Transverse colon (tissue), 4 donors: Measurements from ENCODE around the gene FGFBP2. TPM values are rescaled to one million over a fixed set of nuclear protein-coding genes. Genes with fewer than 3 reads are reported as not detected.

ENCODE experiments used
- DNase-seq: peaks from one replicate; pipeline ENCODE4 v3.0.0-alpha.2; 2019
- H3K27ac ChIP-seq, 4 donors: fragments of 200-600 bp; sonication (generic); 2 replicates each; pipeline ENCODE4 v1.5.1; 2016 to 2018; ENCODE audit warnings: inconsistent platforms in 4 of 4
- H3K27me3 ChIP-seq: fragments of 200-600 bp; sonication (generic); 2 replicates; pipeline ENCODE4 v1.5.1; 2017; ENCODE audit warnings: inconsistent platforms
- H3K36me3 ChIP-seq, 4 donors: fragments of 200-600 bp; sonication (generic); 2 replicates each; pipeline ENCODE4 v1.5.1; 2017 to 2019; ENCODE audit warnings: inconsistent platforms in 4 of 4
- H3K4me1 ChIP-seq, 4 donors: fragments of 200-600 bp; sonication (generic); 2 replicates each; pipeline ENCODE4 v1.5.1; 2017 to 2020; ENCODE audit warnings: inconsistent platforms in 4 of 4
- H3K4me3 ChIP-seq, 4 donors: fragments of 200-600 bp; sonication (generic); 1 replicate in 1 of 4; 2 replicates in 3 of 4; pipeline versions ENCODE4 v1.5.1 to v1.6.1; 2017 to 2019; ENCODE audit warnings: inconsistent platforms in 4 of 4
- H3K9me3 ChIP-seq, 2 donors: fragments of 200-600 bp; sonication (generic); 2 replicates each; pipeline ENCODE4 v1.5.1; 2017 to 2019; ENCODE audit warnings: inconsistent platforms in 2 of 2
- EP300 ChIP-seq: sonication (generic); formaldehyde crosslinking; IDR thresholded peaks from one replicate; pipeline ENCODE4 v1.6.1; 2017; ENCODE audit warnings: antibody characterized with exemption, low read depth
- POLR2A ChIP-seq: fragments of 450-650 bp; IDR thresholded peaks from one replicate; pipeline ENCODE4 v1.6.1; 2016; ENCODE audit warnings: antibody characterized with exemption, mild to moderate bottlenecking, moderate library complexity
- POLR2AphosphoS5 ChIP-seq, 3 donors: sonication (generic); formaldehyde crosslinking; IDR thresholded peaks; one replicate each; pipeline ENCODE4 v1.6.1; 2016; ENCODE audit warnings: antibody characterized with exemption in 3 of 3
- WGBS, 2 donors: methylation state at CpG; one replicate each; pipeline ENCODE4 v1.1.5; 2018; ENCODE audit warnings: low coverage in 1 of 2; 5-methylcytosine and 5-hydroxymethylcytosine counted together
- in situ Hi-C, 4 donors: fragments of 200-750 bp; cut with MboI; loops; one replicate each; pipeline versions ENCODE4 v1.15.0 to v1.15.1; 2017; ENCODE audit warnings: low sequenced_read_pairs in 3 of 4, low pct_ligation_motif_present in 1 of 4, low pct_unique_long_range_greater_than_20kb in 1 of 4
- intact Hi-C: fragments of 100-400 bp; cut with DNase I; formaldehyde crosslinking; loops from one replicate; pipeline ENCODE4 v1.15.1; 2023; ENCODE audit warnings: low total_unique reads
- total RNA-seq, 4 donors: library from RNA; depleted of rRNA; stranded (reverse); fragments of >200 nt; gene quantifications; one replicate each; pipeline ENCODE4 v1.1.0, GENCODE V29; 2016
- TF ChIP-seq, protein P1 (sequence below), 5 experiments: fragments of 200-600 bp in 3 of 5; fragments of 450-650 bp in 2 of 5; sonication (generic) in 3 of 5; IDR thresholded peaks; 1 replicate in 2 of 5; 2 replicates in 3 of 5; pipeline ENCODE4 v1.5.1; 2016 to 2017; ENCODE audit warnings: antibody characterized with exemption in 5 of 5, inconsistent platforms in 3 of 5, mild to moderate bottlenecking in 2 of 5, moderate library complexity in 1 of 5

Gene FGFBP2
- total RNA-seq, 4 donors from 2014 or later: 2.2 to 5.6 TPM; not detected in 2

DNA sequence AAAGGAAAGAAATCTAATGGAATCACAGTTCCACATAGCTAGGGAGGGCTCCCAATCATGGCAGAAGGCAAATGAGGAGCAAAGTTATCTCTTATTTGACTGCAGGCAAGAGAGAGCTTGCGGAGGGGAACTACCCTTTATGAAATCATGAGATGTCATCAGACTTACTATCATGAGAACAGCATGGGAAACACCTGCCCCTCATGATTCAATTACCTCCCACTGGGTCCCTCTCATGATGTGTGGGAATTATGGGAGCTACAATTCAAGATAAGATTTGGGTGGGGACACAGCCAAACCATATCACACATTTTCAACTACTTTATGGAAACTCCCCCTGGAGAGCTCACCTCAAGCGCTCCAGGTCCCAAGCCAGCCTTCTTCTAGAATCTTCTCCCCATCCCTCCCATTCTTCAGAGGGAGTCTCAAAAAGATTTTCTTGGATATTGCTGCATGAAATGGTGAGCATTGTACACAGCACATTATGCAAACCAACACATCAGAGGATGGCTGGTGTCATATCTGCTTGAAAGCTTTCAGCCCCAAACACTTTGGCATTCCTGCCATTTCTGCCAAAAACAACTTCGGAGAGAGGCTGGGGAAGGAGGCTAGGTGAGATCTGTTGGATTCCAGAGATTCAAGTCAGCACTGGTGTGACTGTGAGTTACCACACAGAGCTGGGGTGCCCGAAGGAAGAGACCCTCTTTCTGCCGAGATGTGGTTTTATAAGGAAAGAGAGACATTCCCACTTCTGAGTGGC, 31.3 kb downstream of the FGFBP2 start:
- H3K27me3 ChIP-seq: no peaks in the 10 kb centered on the region
- no peak for DNase-seq
- TF ChIP-seq, protein P1, sequence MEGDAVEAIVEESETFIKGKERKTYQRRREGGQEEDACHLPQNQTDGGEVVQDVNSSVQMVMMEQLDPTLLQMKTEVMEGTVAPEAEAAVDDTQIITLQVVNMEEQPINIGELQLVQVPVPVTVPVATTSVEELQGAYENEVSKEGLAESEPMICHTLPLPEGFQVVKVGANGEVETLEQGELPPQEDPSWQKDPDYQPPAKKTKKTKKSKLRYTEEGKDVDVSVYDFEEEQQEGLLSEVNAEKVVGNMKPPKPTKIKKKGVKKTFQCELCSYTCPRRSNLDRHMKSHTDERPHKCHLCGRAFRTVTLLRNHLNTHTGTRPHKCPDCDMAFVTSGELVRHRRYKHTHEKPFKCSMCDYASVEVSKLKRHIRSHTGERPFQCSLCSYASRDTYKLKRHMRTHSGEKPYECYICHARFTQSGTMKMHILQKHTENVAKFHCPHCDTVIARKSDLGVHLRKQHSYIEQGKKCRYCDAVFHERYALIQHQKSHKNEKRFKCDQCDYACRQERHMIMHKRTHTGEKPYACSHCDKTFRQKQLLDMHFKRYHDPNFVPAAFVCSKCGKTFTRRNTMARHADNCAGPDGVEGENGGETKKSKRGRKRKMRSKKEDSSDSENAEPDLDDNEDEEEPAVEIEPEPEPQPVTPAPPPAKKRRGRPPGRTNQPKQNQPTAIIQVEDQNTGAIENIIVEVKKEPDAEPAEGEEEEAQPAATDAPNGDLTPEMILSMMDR (IDR thresholded peaks at IDR 0.05): no peak
- no peak for TF ChIP-seq EP300
- no peak for TF ChIP-seq POLR2AphosphoS5 (IDR thresholded peaks at IDR 0.05)
- no peak for TF ChIP-seq POLR2A
- no peak overlapping the region for H3K27ac ChIP-seq
- intact Hi-C loops (no loop called here), in situ Hi-C loops (no loop called here)
- H3K9me3 ChIP-seq: no peaks in the 10 kb centered on the region
- no peaks in the 10 kb centered on the region for H3K36me3 ChIP-seq
- 95 to 96% methylated on average over 4 to 5 of the region's 5 CpGs for WGBS, 2 donors
- no peak overlapping the region for H3K4me3 ChIP-seq
- H3K4me1 ChIP-seq: peaks cover 0 to 8% (median 0%) of the 10 kb centered on the region in 4 donors

DNA sequence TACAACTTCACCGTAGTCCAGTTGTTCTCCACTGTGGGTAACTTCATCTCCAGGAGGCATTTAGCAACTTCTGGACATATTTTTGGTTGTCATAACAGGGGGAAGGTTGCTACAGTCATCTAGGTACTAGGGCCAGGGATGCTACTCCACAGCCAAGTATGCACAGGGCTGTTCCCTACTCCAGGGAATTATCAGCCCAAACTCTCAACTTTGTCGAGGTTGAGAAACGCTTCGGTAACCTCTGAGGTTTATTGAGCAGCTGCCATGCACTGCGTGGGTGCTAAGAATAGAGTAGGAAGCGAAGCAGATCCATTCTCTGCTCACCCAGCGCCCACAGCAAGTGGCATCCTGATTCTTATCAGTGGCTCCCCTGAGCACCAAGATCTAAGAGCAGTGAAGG, 32.7 kb downstream of the FGFBP2 start:
- intact Hi-C loops (no loop called here), in situ Hi-C loops (no loop called here)
- Histone ChIP-seq H3K27ac (no peak overlapping the region), H3K36me3 (no peaks in the 10 kb centered on the region), H3K9me3 (no peaks in the 10 kb centered on the region), H3K4me3 (no peak overlapping the region), H3K4me1 (no peaks in the 10 kb centered on the region), H3K27me3 (no peaks in the 10 kb centered on the region)
- no peak for TF ChIP-seq POLR2AphosphoS5 (IDR thresholded peaks at IDR 0.05)
- TF ChIP-seq, protein P1 (IDR thresholded peaks at IDR 0.05): no peak
- WGBS, 2 donors: 73% methylated on average over 7 of the region's 7 CpGs; no CpG with 5 or more reads in 1 of the 2 donors
- DNase-seq: no peak

DNA sequence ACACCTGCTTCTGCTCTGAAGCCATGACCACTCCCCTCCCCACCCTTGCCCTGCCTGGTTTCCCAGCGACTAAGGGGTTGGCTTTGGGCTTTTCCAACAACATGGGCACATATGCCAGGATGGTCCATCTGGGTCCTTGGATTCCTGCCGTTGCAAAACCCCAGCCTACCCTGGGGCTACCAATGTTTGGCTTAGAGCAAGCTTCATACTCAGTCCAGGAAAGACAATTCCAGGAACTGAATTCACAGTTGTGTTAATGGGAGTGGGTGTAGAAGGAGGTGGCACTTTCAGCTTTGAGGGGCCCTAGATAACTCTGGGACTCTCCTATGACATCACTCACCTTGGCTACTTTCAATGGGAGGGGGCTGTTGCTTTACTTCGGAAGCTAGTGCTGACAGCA, 33.4 kb downstream of the FGFBP2 start:
- Histone ChIP-seq H3K4me1 (no peaks in the 10 kb centered on the region), H3K27ac (no peak overlapping the region), H3K36me3 (no peaks in the 10 kb centered on the region), H3K4me3 (no peak overlapping the region), H3K9me3 (no peaks in the 10 kb centered on the region), H3K27me3 (no peaks in the 10 kb centered on the region)
- DNase-seq: no peak
- intact Hi-C loops: no loop called here
- in situ Hi-C loops: no loop called here
- 55 to 80% methylated on average over 1 to 3 of the region's 3 CpGs for WGBS, 2 donors
- TF ChIP-seq, protein P1 (IDR thresholded peaks at IDR 0.05): no peak
- TF ChIP-seq POLR2A (no peak), POLR2AphosphoS5 (IDR thresholded peaks at IDR 0.05) (no peak), EP300 (no peak)

DNA sequence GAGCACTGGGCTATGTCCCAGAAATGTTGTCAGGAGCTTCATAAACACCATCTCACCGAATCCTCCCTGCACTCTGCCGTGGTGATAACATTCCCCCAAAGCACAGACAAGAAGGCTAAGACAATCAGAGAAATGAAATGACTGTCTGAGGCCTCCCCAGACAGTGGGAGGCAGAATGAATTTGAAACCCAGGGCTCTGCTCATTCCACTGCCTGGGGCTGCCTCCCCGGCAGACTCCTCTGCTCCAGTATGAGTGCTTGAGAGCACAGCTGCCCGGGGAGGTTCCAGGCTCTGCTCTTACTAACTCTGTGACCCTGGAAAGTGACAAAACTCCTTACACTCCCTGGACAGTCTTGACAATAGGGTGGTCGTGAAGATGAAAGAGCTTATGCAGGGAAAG, 34.1 kb downstream of the FGFBP2 start:
- Histone ChIP-seq H3K27me3 (no peaks in the 10 kb centered on the region), H3K36me3 (no peaks in the 10 kb centered on the region), H3K27ac (no peak overlapping the region), H3K4me3 (no peak overlapping the region), H3K4me1 (no peaks in the 10 kb centered on the region), H3K9me3 (no peaks in the 10 kb centered on the region)
- 72 to 87% methylated on average over 4 to 5 of the region's 5 CpGs for WGBS, 2 donors
- TF ChIP-seq POLR2A (no peak), POLR2AphosphoS5 (IDR thresholded peaks at IDR 0.05) (no peak), EP300 (no peak)
- TF ChIP-seq, protein P1 (IDR thresholded peaks at IDR 0.05): no peak
- intact Hi-C loops: no loop called here
- no peak for DNase-seq
- in situ Hi-C loops: no loop called here
